ENCODE measurements around the gene RNU1-2. TPM values are rescaled to one million over a fixed set of nuclear protein-coding genes. Genes with fewer than 3 reads are reported as not detected.
"Not testable (repeated sequence)": the region's sequence is repeated elsewhere in the genome, so short reads cannot be mapped to it uniquely, and the experiment has no call there.

RNU1-2 gene
- total RNA-seq, 1 donor from 2014 or later = 1,356 TPM

GRCh38 chr1:16863024-16863423, 32.8 kb upstream of the RNU1-2 start:
- H3K4me1 ChIP-seq (ENCODE audit: insufficient read depth, low read length); H3K36me3 Mint-ChIP-seq (ENCODE audit: low read depth, unreplicated experiment); H3K9me3 Mint-ChIP-seq (ENCODE audit: unreplicated experiment); H3K4me1 Mint-ChIP-seq (ENCODE audit: low read depth, unreplicated experiment); H3K4me3 Mint-ChIP-seq (ENCODE audit: unreplicated experiment); H3K9ac ChIP-seq (ENCODE audit: low read length); H3K27ac ChIP-seq (ENCODE audit: low read depth, low read length); H3K4me2 ChIP-seq (ENCODE audit: low read length); H3K79me2 ChIP-seq (ENCODE audit: insufficient read depth, low read length); H3K27me3 Mint-ChIP-seq (ENCODE audit: low read depth, unreplicated experiment); FAIRE-seq; H2AFZ ChIP-seq (ENCODE audit: low read depth, low read length); DNase-seq (ENCODE audit: low read depth); H3K4me3 ChIP-seq (ENCODE audit: insufficient read depth, low read depth, low read length); H3K27ac Mint-ChIP-seq (ENCODE audit: unreplicated experiment); H3K36me3 ChIP-seq (ENCODE audit: insufficient read depth, low read length); H3K27me3 ChIP-seq (ENCODE audit: insufficient read depth, low read length); H4K20me1 ChIP-seq (ENCODE audit: insufficient read depth, low read length); H3K9me3 ChIP-seq (ENCODE audit: insufficient read depth, low read depth, low read length): not testable (repeated sequence)

GRCh38 chr1:16866926-16867707, 28.7 kb upstream of the RNU1-2 start:
- not testable (repeated sequence) for H3K4me1 ChIP-seq (ENCODE audit: insufficient read depth, low read length); H3K4me1 Mint-ChIP-seq (ENCODE audit: low read depth, unreplicated experiment); H3K27me3 ChIP-seq (ENCODE audit: insufficient read depth, low read length); H3K9me3 ChIP-seq (ENCODE audit: insufficient read depth, low read depth, low read length); H4K20me1 ChIP-seq (ENCODE audit: insufficient read depth, low read length); DNase-seq (ENCODE audit: low read depth); H3K36me3 Mint-ChIP-seq (ENCODE audit: low read depth, unreplicated experiment); H3K27ac ChIP-seq (ENCODE audit: low read depth, low read length); H3K36me3 ChIP-seq (ENCODE audit: insufficient read depth, low read length); H3K4me2 ChIP-seq (ENCODE audit: low read length); H3K4me3 ChIP-seq (ENCODE audit: insufficient read depth, low read depth, low read length); H3K79me2 ChIP-seq (ENCODE audit: insufficient read depth, low read length); FAIRE-seq; H3K27ac Mint-ChIP-seq (ENCODE audit: unreplicated experiment); H3K9me3 Mint-ChIP-seq (ENCODE audit: unreplicated experiment); H2AFZ ChIP-seq (ENCODE audit: low read depth, low read length); H3K4me3 Mint-ChIP-seq (ENCODE audit: unreplicated experiment); H3K9ac ChIP-seq (ENCODE audit: low read length)
- peaks cover 18% of the 10 kb centered on the region for H3K27me3 Mint-ChIP-seq (ENCODE audit: low read depth, unreplicated experiment)

- H3K27ac Mint-ChIP-seq (ENCODE audit: unreplicated experiment) = not testable (repeated sequence)
Observed at GRCh38 chr1:16868787-16869186, 27.0 kb upstream of the RNU1-2 start.

GRCh38 chr1:16869996-16870395, 25.8 kb upstream of the RNU1-2 start:
- FAIRE-seq; H3K9me3 Mint-ChIP-seq (ENCODE audit: unreplicated experiment); H3K9ac ChIP-seq (ENCODE audit: low read length); H3K9me3 ChIP-seq (ENCODE audit: insufficient read depth, low read depth, low read length); H3K36me3 ChIP-seq (ENCODE audit: insufficient read depth, low read length); H4K20me1 ChIP-seq (ENCODE audit: insufficient read depth, low read length); H3K27ac ChIP-seq (ENCODE audit: low read depth, low read length); H3K4me3 ChIP-seq (ENCODE audit: insufficient read depth, low read depth, low read length); H3K36me3 Mint-ChIP-seq (ENCODE audit: low read depth, unreplicated experiment); DNase-seq (ENCODE audit: low read depth); H3K27me3 ChIP-seq (ENCODE audit: insufficient read depth, low read length); H2AFZ ChIP-seq (ENCODE audit: low read depth, low read length); H3K4me2 ChIP-seq (ENCODE audit: low read length); H3K4me1 ChIP-seq (ENCODE audit: insufficient read depth, low read length); H3K4me1 Mint-ChIP-seq (ENCODE audit: low read depth, unreplicated experiment); H3K79me2 ChIP-seq (ENCODE audit: insufficient read depth, low read length); H3K4me3 Mint-ChIP-seq (ENCODE audit: unreplicated experiment); H3K27ac Mint-ChIP-seq (ENCODE audit: unreplicated experiment): not testable (repeated sequence)
- H3K27me3 Mint-ChIP-seq (ENCODE audit: low read depth, unreplicated experiment) = peaks cover 26% of the 10 kb centered on the region

More at GRCh38 chr1:16868787-16869186, 27.0 kb upstream of the RNU1-2 start:
- H3K4me1 ChIP-seq (ENCODE audit: insufficient read depth, low read length); H3K9me3 Mint-ChIP-seq (ENCODE audit: unreplicated experiment); H3K4me3 ChIP-seq (ENCODE audit: insufficient read depth, low read depth, low read length); DNase-seq (ENCODE audit: low read depth); H3K27me3 ChIP-seq (ENCODE audit: insufficient read depth, low read length); H3K36me3 Mint-ChIP-seq (ENCODE audit: low read depth, unreplicated experiment); H3K9ac ChIP-seq (ENCODE audit: low read length); FAIRE-seq; H3K4me2 ChIP-seq (ENCODE audit: low read length); H3K9me3 ChIP-seq (ENCODE audit: insufficient read depth, low read depth, low read length); H3K27ac ChIP-seq (ENCODE audit: low read depth, low read length); H3K36me3 ChIP-seq (ENCODE audit: insufficient read depth, low read length); H3K4me3 Mint-ChIP-seq (ENCODE audit: unreplicated experiment); H4K20me1 ChIP-seq (ENCODE audit: insufficient read depth, low read length); H3K4me1 Mint-ChIP-seq (ENCODE audit: low read depth, unreplicated experiment); H3K79me2 ChIP-seq (ENCODE audit: insufficient read depth, low read length); H2AFZ ChIP-seq (ENCODE audit: low read depth, low read length): not testable (repeated sequence)
- peaks cover 25% of the 10 kb centered on the region for H3K27me3 Mint-ChIP-seq (ENCODE audit: low read depth, unreplicated experiment)

- DNase-seq (ENCODE audit: low read depth); H3K9me3 ChIP-seq (ENCODE audit: insufficient read depth, low read depth, low read length); H3K36me3 ChIP-seq (ENCODE audit: insufficient read depth, low read length); FAIRE-seq; H3K9ac ChIP-seq (ENCODE audit: low read length); H3K27ac Mint-ChIP-seq (ENCODE audit: unreplicated experiment); H3K4me2 ChIP-seq (ENCODE audit: low read length); H3K4me1 ChIP-seq (ENCODE audit: insufficient read depth, low read length); H4K20me1 ChIP-seq (ENCODE audit: insufficient read depth, low read length); H3K27ac ChIP-seq (ENCODE audit: low read depth, low read length); H3K4me1 Mint-ChIP-seq (ENCODE audit: low read depth, unreplicated experiment); H2AFZ ChIP-seq (ENCODE audit: low read depth, low read length); H3K36me3 Mint-ChIP-seq (ENCODE audit: low read depth, unreplicated experiment); H3K4me3 ChIP-seq (ENCODE audit: insufficient read depth, low read depth, low read length); H3K9me3 Mint-ChIP-seq (ENCODE audit: unreplicated experiment); H3K79me2 ChIP-seq (ENCODE audit: insufficient read depth, low read length): not testable (repeated sequence)
- H3K4me3 Mint-ChIP-seq (ENCODE audit: unreplicated experiment) = peak overlapping the region; percentile 64
- H3K27me3 ChIP-seq (ENCODE audit: insufficient read depth, low read length) = peaks cover 17% of the 10 kb centered on the region
- peaks cover 36% of the 10 kb centered on the region for H3K27me3 Mint-ChIP-seq (ENCODE audit: low read depth, unreplicated experiment)
Observed at GRCh38 chr1:16871171-16871570, 24.6 kb upstream of the RNU1-2 start.

Data from astrocyte (in vitro differentiated cells and primary cell).